Measurements from ENCODE around the gene IL22RA2.

Gene IL22RA2

GRCh38 chr6:137094411-137095008, 78.9 kb downstream of the IL22RA2 start:
- DNase-seq = no peak

Measured in NCI-H2081 treated with DMSO at 0.1 percent for 48 hours (cell line).